Urothelium cell line (cell line): ENCODE data around the gene RFC2.
"Not testable (repeated sequence)": the region's sequence is repeated elsewhere in the genome, so short reads cannot be mapped to it uniquely, and the experiment has no call there.

Source experiments
- DNase-seq: peaks from one replicate; pipeline ENCODE4 v3.0.0; 2011; ENCODE audit warnings: low spot score, mixed read lengths
- FAIRE-seq: peaks from 2 replicates; lab custom pipeline; 2011; peaks lifted over from hg19 to GRCh38; lab: Jason Lieb, UNC

The RFC2 gene

GRCh38 chr7:74220229-74220628 lies 34.0 kb downstream of the RFC2 start:
- DNase-seq: no peak
- FAIRE-seq: no peak

GRCh38 chr7:74219416-74219815 lies 34.8 kb downstream of the RFC2 start:
- no peak for DNase-seq
- FAIRE-seq: no peak

- no peak for FAIRE-seq
These were observed 35.9 kb downstream of the RFC2 start for GRCh38 chr7:74218343-74218698.

GRCh38 chr7:74217455-74218342 lies 36.5 kb downstream of the RFC2 start:
- DNase-seq (no peak), FAIRE-seq (no peak)

More at GRCh38 chr7:74218343-74218698, 35.9 kb downstream of the RFC2 start:
- no peak for DNase-seq

- no peak for FAIRE-seq
- no peak for DNase-seq
These were observed 37.8 kb downstream of the RFC2 start for GRCh38 chr7:74216361-74216761.

GRCh38 chr7:74215921-74216320 lies 38.3 kb downstream of the RFC2 start:
- no peak for DNase-seq
- FAIRE-seq: peak; percentile 55

GRCh38 chr7:74214816-74215630 lies 39.2 kb downstream of the RFC2 start:
- FAIRE-seq: no peak
- DNase-seq: no peak

GRCh38 chr7:74212661-74213060 lies 41.5 kb downstream of the RFC2 start:
- no peak for DNase-seq
- no peak for FAIRE-seq

GRCh38 chr7:74208241-74208640 lies 46.0 kb downstream of the RFC2 start:
- DNase-seq, FAIRE-seq: not testable (repeated sequence)

GRCh38 chr7:74207586-74207985 lies 46.6 kb downstream of the RFC2 start:
- DNase-seq (no peak), FAIRE-seq (no peak)

- FAIRE-seq (no peak), DNase-seq (peak; percentile 82)
These were observed 47.5 kb downstream of the RFC2 start for GRCh38 chr7:74206589-74207120.

- not testable (repeated sequence) for FAIRE-seq, DNase-seq
These were observed 48.1 kb downstream of the RFC2 start for GRCh38 chr7:74206052-74206451.

- no peak for DNase-seq
- no peak for FAIRE-seq
These were observed 50.1 kb downstream of the RFC2 start for GRCh38 chr7:74203956-74204618.

GRCh38 chr7:74202841-74203556 lies 51.2 kb downstream of the RFC2 start:
- peak; percentile 39 for DNase-seq
- no peak for FAIRE-seq

GRCh38 chr7:74199551-74200355 lies 54.4 kb downstream of the RFC2 start:
- no peak for FAIRE-seq

GRCh38 chr7:74197449-74198124 lies 56.6 kb downstream of the RFC2 start:
- DNase-seq (no peak), FAIRE-seq (no peak)

More at GRCh38 chr7:74199551-74200355, 54.4 kb downstream of the RFC2 start:
- peak; percentile 45 for DNase-seq

GRCh38 chr7:74195968-74196654 lies 58.1 kb downstream of the RFC2 start:
- FAIRE-seq: peak; percentile 82
- DNase-seq: not testable (repeated sequence)

- DNase-seq, FAIRE-seq: not testable (repeated sequence)
These were observed 58.9 kb downstream of the RFC2 start for GRCh38 chr7:74195139-74195860.
